HEK293 (cell line): ENCODE data around the gene CCDC183.

Experiments
- CTCF ChIP-seq: fragments of 450-650 bp; formaldehyde crosslinking; IDR thresholded peaks from 2 replicates; pipeline ENCODE4 v1.5.1; 2016; ENCODE audit warnings: missing biosample characterization, missing genetic modification characterization
- EGR2 ChIP-seq: fragments of 450-650 bp; formaldehyde crosslinking; IDR thresholded peaks from 2 replicates; pipeline ENCODE4 v1.5.1; 2016; ENCODE audit warnings: low read depth, missing biosample characterization, missing genetic modification characterization
- GFI1B ChIP-seq: fragments of 450-650 bp; formaldehyde crosslinking; IDR thresholded peaks from 2 replicates; pipeline ENCODE4 v1.5.1; 2016; ENCODE audit warnings: missing biosample characterization, missing genetic modification characterization
- HIC1 ChIP-seq: fragments of 450-650 bp; formaldehyde crosslinking; IDR thresholded peaks from 2 replicates; pipeline ENCODE4 v1.5.1; 2016; ENCODE audit warnings: missing biosample characterization, missing genetic modification characterization
- HOXC10 ChIP-seq: sonication (generic); formaldehyde crosslinking; IDR thresholded peaks from 2 replicates; pipeline ENCODE4 v1.8.1; 2023; ENCODE audit warnings: mild to moderate bottlenecking, missing genetic modification reagents
- MEIS1 ChIP-seq: sonication (generic); formaldehyde crosslinking; IDR thresholded peaks from 2 replicates; pipeline ENCODE4 v1.8.1; 2022; ENCODE audit warnings: missing genetic modification reagents, mild to moderate bottlenecking, borderline replicate concordance
- SETDB1 ChIP-seq: IDR thresholded peaks from one replicate; pipeline ENCODE4 v1.6.1; 2017; ENCODE audit warnings: mild to moderate bottlenecking, low read length, moderate library complexity, mixed read lengths; ENCODE audit not compliant: insufficient read length
- YY2 ChIP-seq: fragments of 450-650 bp; formaldehyde crosslinking; IDR thresholded peaks from 2 replicates; pipeline ENCODE4 v1.5.1; 2016; ENCODE audit warnings: missing biosample characterization, missing genetic modification characterization
- ZBTB1 ChIP-seq: fragments of 450-650 bp; formaldehyde crosslinking; IDR thresholded peaks from 2 replicates; pipeline ENCODE4 v1.5.1; 2016; ENCODE audit warnings: missing biosample characterization, missing genetic modification characterization
- ZBTB7A ChIP-seq: fragments of 450-650 bp; formaldehyde crosslinking; IDR thresholded peaks from 2 replicates; pipeline ENCODE4 v1.5.1; 2016; ENCODE audit warnings: low read depth, missing biosample characterization, missing genetic modification characterization
- ZFHX2 ChIP-seq: fragments of 450-650 bp; formaldehyde crosslinking; conservative IDR thresholded peaks from 2 replicates; pipeline ENCODE4 v1.5.1; 2016; ENCODE audit warnings: missing biosample characterization, missing genetic modification characterization
- ZNF114 ChIP-seq: fragments of 450-650 bp; formaldehyde crosslinking; IDR thresholded peaks from 2 replicates; pipeline ENCODE4 v1.5.0; 2017; ENCODE audit warnings: missing biosample characterization, missing genetic modification characterization
- ZNF184 ChIP-seq: fragments of 450-650 bp; IDR thresholded peaks from 2 replicates; pipeline ENCODE4 v1.5.1; 2018; ENCODE audit warnings: missing biosample characterization, mild to moderate bottlenecking, missing genetic modification characterization
- ZNF24 ChIP-seq: fragments of 450-650 bp; formaldehyde crosslinking; IDR thresholded peaks from 2 replicates; pipeline ENCODE4 v1.5.1; 2016; ENCODE audit warnings: missing biosample characterization, missing genetic modification characterization
- ZNF280C ChIP-seq: fragments of 450-650 bp; formaldehyde crosslinking; IDR thresholded peaks from 2 replicates; pipeline ENCODE4 v1.5.1; 2016; ENCODE audit warnings: missing biosample characterization, missing genetic modification characterization
- ZNF292 ChIP-seq: fragments of 450-650 bp; formaldehyde crosslinking; IDR thresholded peaks from 2 replicates; pipeline ENCODE4 v1.5.1; 2016; ENCODE audit warnings: low read depth, missing biosample characterization, missing genetic modification characterization, borderline replicate concordance
- ZNF433 ChIP-seq: fragments of 450-650 bp; formaldehyde crosslinking; IDR thresholded peaks from 2 replicates; pipeline ENCODE4 v1.5.1; 2016; ENCODE audit warnings: missing biosample characterization, missing genetic modification characterization, low read depth
- ZNF449 ChIP-seq: fragments of 450-650 bp; formaldehyde crosslinking; IDR thresholded peaks from 2 replicates; pipeline ENCODE4 v1.5.1; 2017; ENCODE audit warnings: missing biosample characterization, mild to moderate bottlenecking, missing genetic modification characterization, moderate library complexity
- ZNF513 ChIP-seq: fragments of 450-650 bp; IDR thresholded peaks from 2 replicates; pipeline ENCODE4 v1.5.1; 2018; ENCODE audit warnings: missing biosample characterization, missing genetic modification characterization
- ZNF544 ChIP-seq: fragments of 450-650 bp; formaldehyde crosslinking; IDR thresholded peaks from 2 replicates; pipeline ENCODE4 v1.5.0; 2017; ENCODE audit warnings: missing biosample characterization, missing genetic modification characterization
- ZNF596 ChIP-seq: fragments of 450-650 bp; IDR thresholded peaks from 2 replicates; pipeline ENCODE4 v1.5.0; 2018; ENCODE audit warnings: missing biosample characterization, mild to moderate bottlenecking, missing genetic modification characterization, moderate library complexity
- ZNF629 ChIP-seq: fragments of 450-650 bp; formaldehyde crosslinking; IDR thresholded peaks from 2 replicates; pipeline ENCODE4 v1.5.1; 2017; ENCODE audit warnings: missing biosample characterization, missing genetic modification characterization
- ZNF654 ChIP-seq: fragments of 450-650 bp; formaldehyde crosslinking; IDR thresholded peaks from 2 replicates; pipeline ENCODE4 v1.5.1; 2016; ENCODE audit warnings: low read depth, missing biosample characterization, missing genetic modification characterization
- ZNF660 ChIP-seq: fragments of 450-650 bp; IDR thresholded peaks from 2 replicates; pipeline ENCODE4 v1.5.1; 2018; ENCODE audit warnings: missing biosample characterization, mild to moderate bottlenecking, missing genetic modification characterization
- ZNF707 ChIP-seq: fragments of 450-650 bp; formaldehyde crosslinking; IDR thresholded peaks from 2 replicates; pipeline ENCODE4 v1.5.1; 2016; ENCODE audit warnings: missing biosample characterization, missing genetic modification characterization
- ZNF776 ChIP-seq: fragments of 450-650 bp; formaldehyde crosslinking; IDR thresholded peaks from 2 replicates; pipeline ENCODE4 v1.5.0; 2017; ENCODE audit warnings: missing biosample characterization, missing genetic modification characterization, borderline replicate concordance
- ZNF791 ChIP-seq: fragments of 450-650 bp; formaldehyde crosslinking; IDR thresholded peaks from 2 replicates; pipeline ENCODE4 v1.5.1; 2016; ENCODE audit warnings: missing biosample characterization, missing genetic modification characterization
- ZSCAN30 ChIP-seq: fragments of 450-650 bp; IDR thresholded peaks from 2 replicates; pipeline ENCODE4 v1.5.1; 2018; ENCODE audit warnings: missing biosample characterization, mild to moderate bottlenecking, missing genetic modification characterization, moderate library complexity
- TF ChIP-seq, protein P1 (sequence below): fragments of 450-650 bp; formaldehyde crosslinking; IDR thresholded peaks from 2 replicates; pipeline ENCODE4 v1.5.1; 2016; ENCODE audit warnings: missing biosample characterization, missing genetic modification characterization, low read depth

Gene CCDC183

DNA sequence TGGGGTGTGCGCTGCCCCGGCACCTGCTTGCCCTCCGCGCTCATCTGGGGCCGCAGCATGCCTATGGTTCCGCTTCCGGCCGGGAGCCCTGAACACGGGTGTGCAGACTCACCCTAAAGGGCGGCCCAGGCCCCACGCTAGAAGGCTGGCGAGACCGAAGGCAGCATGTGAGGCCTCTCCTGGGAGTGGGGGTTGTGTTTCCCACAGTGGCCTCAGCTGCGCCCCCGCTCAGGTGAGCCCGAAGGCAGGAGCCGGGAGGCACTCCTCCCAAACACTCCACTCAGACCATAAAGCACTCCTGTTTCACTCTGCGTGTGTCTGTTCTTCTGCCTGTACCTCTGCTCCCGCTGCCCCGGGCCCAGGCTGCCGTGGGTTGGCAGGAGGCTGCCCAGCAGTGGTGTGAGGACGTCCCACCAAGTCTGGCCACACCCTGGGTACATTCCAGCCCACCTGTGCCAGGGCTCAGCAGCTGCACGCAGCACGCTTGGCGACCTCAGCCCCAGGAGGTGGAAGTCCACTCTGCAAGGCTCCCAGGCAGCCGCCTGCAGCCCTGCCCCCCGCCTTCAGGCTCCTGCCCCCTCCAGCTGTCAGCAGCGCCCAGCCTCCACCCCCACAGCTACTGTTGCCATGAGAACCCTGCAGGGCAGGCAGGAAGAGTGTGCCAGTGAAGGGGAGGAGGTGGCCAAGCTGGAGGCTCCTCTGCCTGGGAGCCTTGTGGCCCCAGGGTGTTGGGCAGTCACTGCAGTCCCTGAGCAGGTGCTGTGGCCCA, 44.9 kb downstream of the CCDC183 start (continued):
- TF ChIP-seq HIC1 (0 out of 2 replicates have a peak, but pooled peaks have one; percentile 50), ZBTB7A (tag by site-specific recombination) (no peak), ZNF776 (tag by site-specific recombination) (no peak), ZNF280C (tag by site-specific recombination) (no peak), HOXC10 (CRISPR knock-in tag) (no peak), ZNF544 (no peak), ZSCAN30 (no peak), ZNF660 (tag by site-specific recombination) (no peak), ZNF791 (tag by site-specific recombination) (no peak), YY2 (no peak), ZNF449 (tag by site-specific recombination) (peak; percentile 60), ZNF654 (tag by site-specific recombination) (no peak), MEIS1 (CRISPR knock-in tag) (no peak), ZNF596 (tag by site-specific recombination) (no peak), ZNF24 (no peak), SETDB1 (no peak), ZNF114 (tag by site-specific recombination) (no peak), ZNF184 (tag by site-specific recombination) (no peak), ZNF292 (tag by site-specific recombination) (no peak), ZBTB1 (tag by site-specific recombination) (no peak), ZNF513 (tag by site-specific recombination) (no peak; the same call in 1 of the 2 replicates), ZNF707 (no peak), CTCF (tag by site-specific recombination) (no peak), ZNF433 (tag by site-specific recombination) (no peak), EGR2 (peak; percentile 91), ZNF629 (peak; percentile 17; the same call in 1 of the 2 replicates), ZFHX2 (tag by site-specific recombination) (peak; percentile 88), GFI1B (no peak)
- TF ChIP-seq, protein P1, sequence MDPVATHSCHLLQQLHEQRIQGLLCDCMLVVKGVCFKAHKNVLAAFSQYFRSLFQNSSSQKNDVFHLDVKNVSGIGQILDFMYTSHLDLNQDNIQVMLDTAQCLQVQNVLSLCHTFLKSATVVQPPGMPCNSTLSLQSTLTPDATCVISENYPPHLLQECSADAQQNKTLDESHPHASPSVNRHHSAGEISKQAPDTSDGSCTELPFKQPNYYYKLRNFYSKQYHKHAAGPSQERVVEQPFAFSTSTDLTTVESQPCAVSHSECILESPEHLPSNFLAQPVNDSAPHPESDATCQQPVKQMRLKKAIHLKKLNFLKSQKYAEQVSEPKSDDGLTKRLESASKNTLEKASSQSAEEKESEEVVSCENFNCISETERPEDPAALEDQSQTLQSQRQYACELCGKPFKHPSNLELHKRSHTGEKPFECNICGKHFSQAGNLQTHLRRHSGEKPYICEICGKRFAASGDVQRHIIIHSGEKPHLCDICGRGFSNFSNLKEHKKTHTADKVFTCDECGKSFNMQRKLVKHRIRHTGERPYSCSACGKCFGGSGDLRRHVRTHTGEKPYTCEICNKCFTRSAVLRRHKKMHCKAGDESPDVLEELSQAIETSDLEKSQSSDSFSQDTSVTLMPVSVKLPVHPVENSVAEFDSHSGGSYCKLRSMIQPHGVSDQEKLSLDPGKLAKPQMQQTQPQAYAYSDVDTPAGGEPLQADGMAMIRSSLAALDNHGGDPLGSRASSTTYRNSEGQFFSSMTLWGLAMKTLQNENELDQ (tag by site-specific recombination) = no peak
